NCI-H146 treated with DMSO at 0.1 percent for 48 hours (cell line): ENCODE data around the gene SSX4.
"Not testable (repeated sequence)": the region's sequence is repeated elsewhere in the genome, so short reads cannot be mapped to it uniquely, and the experiment has no call there.

Experiments
- DNase-seq: peaks from one replicate; lab custom pipeline; 2025; ENCODE audit not compliant: unreplicated experiment; lab: John Stamatoyannopoulos, UW

Gene SSX4, protein sequence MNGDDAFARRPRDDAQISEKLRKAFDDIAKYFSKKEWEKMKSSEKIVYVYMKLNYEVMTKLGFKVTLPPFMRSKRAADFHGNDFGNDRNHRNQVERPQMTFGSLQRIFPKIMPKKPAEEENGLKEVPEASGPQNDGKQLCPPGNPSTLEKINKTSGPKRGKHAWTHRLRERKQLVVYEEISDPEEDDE

DNA sequence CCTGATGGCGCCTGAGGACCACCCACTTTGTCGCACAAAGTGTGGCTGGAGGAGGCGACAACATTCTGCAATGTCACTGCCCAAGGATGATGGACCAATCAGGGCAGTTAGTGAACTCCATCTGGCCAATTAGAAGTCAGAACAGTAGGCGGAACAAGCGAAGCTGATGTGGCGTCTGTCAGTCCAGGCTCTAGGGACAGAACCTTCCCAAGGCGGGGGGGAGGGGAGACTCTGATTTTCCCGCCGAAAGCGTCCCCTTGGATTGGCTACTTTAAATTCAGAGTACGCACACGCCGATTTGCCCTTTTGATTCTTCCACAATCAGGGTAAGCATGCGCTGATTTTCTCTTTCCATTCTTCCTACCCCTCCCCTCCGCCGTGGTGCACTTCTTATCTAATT, at the start of gene SSX4:
Gene SSX4 (plus strand): TSS at position 301 of the 400 bp plus-strand sequence. CDS start 515 bp downstream, outside the sequence.
- not testable (repeated sequence) for DNase-seq

DNA sequence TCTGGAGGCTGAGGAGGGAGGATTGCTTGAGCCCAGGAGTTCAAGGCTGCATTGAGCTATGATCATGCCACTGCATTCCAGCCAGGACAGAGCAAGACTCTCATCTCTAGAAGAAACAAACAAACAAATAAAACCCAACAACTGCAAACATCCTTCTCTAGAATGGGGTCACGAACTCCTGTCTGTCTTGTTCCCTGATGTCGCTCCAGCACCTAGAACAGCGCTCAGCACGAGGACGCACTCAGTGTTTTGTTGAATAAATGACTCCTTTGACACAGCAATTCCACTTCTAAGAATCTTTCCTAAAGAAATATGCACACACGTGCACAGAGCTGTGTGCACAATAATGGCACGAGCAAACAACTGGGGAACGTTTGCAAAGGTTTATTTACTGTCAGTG, 37.3 kb upstream of the SSX4 start:
- not testable (repeated sequence) for DNase-seq

DNA sequence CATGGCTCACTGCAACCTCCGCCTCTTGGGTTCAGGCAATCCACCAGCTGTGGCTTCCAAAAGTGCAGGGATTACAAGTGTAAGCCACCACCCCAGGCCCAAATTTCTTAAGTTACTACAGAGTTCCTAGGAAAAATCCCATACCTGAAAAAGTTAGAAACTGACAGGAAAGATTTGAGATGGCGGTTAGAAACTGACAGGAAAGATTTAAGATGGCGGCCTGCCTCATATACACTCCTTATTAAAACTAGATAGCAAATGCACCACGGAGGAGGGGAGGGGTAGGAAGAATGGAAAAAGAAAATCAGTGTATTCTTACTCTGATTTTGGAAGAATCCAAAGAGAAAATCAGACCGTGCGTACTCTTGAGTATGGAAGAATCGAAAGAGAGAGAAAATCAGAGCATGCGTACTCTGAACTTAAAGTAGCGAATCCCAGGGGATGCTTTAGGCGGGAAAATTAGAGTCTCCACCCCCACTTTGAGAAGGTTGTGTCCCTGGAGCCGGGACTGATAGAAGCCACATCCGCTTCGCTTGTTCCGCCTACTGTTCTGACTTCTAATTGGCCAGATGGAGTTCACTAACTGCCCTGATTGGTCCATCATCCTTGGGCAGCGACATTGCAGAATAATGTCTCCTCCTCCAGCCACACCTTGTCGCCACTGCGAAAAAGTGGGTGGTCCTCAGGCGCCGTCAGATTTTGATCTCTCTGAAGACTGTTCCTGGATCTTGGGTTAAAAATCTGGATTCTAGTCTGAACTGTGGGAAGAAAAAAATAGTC, 26.8 kb upstream of the SSX4 start, which contains the start of gene SSX3:
Gene SSX3 (minus strand): TSS at position 389 of the 780 bp plus-strand sequence. CDS start 1,454 bp downstream, outside the sequence.
- not testable (repeated sequence) for DNase-seq

DNA sequence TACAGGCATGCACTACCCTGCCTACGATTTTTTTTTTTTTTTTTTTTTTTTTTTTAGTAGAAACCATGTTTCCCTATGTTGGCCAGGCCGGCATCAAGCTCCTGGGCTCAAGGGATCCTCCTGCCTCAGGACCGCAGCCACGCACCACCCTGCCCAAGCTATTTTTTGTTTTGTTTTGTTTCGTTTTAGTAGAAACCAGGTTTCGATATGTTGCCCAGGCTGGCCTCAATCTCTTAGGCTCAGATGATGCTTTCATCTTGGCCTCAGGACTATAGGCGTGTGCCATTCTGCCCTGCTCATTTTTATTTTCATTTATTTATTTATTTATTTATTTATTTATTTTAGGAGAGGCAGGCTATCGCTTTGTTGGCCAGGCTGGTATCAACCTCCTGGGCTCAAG, 25.7 kb upstream of the SSX4 start:
- DNase-seq = no peak

DNA sequence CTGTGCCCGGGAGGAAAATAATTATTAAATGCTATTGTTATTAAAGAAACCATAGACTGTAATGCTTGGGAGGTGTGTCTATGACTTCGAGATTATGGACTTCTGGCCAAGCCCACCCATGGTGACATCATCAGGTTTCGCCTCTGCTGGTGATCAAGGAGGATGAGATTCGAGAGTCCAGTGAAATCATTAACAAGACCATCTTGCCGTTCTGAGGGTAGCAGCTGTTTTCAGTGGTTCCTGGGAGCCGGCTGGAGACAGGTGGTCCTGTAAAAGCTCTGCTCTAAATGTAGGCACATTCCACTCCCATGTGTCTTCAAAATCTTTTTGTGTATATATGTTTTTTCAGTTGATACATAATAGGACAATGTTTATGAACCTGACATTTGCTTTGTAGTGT, 24.1 kb upstream of the SSX4 start:
- not testable (repeated sequence) for DNase-seq

DNA sequence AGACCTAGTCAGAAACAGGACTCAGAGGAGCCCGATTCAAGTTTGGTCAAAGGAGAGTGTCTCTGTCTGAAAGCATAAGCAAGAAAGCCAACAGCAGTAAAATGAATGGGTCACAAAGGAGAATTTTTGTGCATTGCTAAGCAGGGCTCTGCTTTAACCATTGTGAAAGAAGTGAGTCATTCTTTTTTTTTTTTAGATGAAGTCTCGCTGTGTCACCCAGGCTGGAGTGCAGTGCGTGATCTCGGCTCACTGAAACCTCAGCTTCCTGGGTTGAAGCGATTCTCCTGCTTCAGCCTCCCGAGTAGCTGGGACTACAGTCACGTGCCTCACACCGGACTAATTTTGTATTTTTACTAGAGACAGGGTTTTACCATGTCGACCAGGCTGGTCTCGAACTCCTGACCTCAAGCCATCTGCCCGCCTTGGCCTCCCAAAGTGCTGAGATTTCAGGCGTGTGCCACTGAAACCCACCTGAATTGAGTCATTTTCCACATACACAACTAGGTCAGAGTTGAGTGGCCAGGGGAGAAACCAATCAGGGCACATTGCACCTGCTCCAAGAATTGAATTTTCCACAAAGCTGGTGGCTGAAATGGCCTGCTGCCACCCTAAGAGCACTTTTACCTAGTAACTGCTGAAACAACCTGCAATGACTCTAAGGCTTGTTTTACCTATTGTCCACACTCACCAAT, 15.5 kb upstream of the SSX4 start:
- DNase-seq = not testable (repeated sequence)

DNA sequence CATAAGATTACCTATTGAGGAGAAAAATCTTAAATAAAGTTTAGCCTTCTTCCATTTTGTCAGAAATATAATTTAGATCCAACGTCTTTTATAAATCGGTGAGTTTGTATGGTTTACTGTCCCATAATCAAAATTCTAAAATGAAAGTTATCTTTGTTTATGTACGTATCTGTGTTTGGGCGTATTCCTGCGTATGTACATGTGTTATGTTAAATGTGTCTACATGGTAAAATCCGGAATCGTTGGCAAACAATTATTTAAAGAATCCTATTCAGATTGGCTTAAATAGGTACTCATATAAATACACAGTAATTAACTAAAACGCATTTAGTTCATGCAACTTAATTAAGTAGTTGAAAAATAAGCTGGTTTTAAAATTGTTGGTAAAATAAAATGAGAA, 12.9 kb upstream of the SSX4 start:
- not testable (repeated sequence) for DNase-seq

DNA sequence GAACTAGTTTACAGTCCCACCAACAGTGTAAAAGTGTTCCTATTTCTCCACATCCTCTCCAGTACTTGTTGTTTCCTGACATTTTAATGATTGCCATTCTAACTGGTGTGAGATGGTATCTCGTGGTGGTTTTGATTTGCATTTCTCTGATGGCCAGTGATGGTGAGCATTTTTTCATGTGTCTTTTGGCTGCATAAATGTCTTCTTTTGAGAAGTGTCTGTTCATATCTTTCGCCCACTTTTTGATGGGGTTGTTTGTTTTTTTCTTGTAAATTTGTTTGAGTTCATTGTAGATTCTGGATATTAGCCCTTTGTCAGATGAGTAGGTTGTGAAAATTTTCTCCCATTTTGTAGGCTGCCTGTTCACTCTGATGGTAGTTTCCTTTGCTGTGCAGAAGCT, 13.6 kb downstream of the SSX4 start:
- DNase-seq = not testable (repeated sequence)

DNA sequence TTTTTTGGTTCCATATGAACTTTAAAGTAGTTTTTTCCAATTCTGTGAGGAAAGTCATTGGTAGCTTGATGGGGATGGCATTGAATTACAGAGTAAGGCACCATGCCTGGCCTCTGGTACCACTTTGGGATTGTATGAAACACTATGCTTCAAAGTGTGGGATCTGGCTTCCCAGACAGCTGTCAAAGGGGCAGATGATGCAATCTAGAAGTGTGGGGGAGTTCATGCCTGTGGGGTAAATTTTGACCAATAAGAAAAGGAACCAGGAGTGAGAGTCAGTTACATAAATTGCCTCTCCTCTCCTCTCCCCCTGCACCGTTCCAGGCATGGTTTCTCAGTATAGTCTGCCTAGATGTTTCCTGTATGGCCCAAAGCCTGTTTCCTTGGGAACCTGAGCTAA, 14.5 kb downstream of the SSX4 start:
- DNase-seq = not testable (repeated sequence)

DNA sequence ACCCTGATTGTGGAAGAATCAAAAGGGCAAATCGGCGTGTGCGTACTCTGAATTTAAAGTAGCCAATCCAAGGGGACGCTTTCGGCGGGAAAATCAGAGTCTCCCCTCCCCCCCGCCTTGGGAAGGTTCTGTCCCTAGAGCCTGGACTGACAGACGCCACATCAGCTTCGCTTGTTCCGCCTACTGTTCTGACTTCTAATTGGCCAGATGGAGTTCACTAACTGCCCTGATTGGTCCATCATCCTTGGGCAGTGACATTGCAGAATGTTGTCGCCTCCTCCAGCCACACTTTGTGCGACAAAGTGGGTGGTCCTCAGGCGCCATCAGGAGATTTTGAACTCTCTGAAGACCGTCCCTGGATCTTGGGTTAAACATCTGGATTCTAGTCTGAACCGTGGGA, 28.5 kb downstream of the SSX4 start, which contains the start of gene SSX4B:
Gene SSX4B (minus strand): TSS at position 101 of the 400 bp plus-strand sequence. CDS start 588 bp downstream, outside the sequence.
- not testable (repeated sequence) for DNase-seq

DNA sequence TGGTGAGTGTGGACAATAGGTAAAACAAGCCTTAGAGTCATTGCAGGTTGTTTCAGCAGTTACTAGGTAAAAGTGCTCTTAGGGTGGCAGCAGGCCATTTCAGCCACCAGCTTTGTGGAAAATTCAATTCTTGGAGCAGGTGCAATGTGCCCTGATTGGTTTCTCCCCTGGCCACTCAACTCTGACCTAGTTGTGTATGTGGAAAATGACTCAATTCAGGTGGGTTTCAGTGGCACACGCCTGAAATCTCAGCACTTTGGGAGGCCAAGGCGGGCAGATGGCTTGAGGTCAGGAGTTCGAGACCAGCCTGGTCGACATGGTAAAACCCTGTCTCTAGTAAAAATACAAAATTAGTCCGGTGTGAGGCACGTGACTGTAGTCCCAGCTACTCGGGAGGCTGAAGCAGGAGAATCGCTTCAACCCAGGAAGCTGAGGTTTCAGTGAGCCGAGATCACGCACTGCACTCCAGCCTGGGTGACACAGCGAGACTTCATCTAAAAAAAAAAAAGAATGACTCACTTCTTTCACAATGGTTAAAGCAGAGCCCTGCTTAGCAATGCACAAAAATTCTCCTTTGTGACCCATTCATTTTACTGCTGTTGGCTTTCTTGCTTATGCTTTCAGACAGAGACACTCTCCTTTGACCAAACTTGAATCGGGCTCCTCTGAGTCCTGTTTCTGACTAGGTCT, 43.8 kb downstream of the SSX4 start:
- DNase-seq = not testable (repeated sequence)

DNA sequence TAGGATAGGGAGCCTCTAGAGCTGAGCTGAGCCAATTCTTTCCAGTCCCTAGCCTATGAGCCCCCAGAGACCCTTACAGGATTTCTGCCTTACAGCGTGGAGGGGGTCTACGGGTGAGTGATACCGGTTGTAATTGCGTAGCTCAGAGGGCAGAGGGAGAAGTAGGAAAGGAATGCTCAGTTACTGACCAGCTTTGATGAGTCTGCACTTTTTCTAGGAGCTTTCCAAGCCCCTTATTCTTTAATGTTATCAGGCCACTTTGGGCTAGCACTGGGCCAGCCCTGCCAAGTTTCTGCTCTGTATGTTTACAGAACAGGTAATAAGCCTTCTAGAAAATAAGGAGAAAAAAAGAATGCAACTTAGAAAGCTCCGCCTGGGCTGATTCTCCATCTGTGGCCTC, 46.3 kb downstream of the SSX4 start:
- DNase-seq = not testable (repeated sequence)

DNA sequence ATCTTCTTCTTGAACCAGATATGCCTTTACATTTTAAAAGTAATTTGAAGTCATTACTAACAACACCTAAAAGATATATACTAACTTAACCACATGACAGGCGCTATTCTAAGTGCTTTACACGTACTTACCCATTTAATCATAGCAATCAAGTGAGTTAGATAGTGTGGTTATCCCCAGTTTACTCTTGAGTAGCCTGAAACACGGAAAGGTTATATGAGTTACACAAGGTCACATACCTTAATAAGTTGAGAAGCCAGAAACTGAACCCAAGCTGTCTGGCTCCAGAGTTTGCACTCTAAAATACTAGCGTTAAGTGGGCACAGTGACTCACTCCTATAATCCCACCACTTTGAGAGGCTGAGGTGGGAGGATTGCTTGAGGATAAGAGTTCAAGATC, 46.8 kb downstream of the SSX4 start:
- not testable (repeated sequence) for DNase-seq

DNA sequence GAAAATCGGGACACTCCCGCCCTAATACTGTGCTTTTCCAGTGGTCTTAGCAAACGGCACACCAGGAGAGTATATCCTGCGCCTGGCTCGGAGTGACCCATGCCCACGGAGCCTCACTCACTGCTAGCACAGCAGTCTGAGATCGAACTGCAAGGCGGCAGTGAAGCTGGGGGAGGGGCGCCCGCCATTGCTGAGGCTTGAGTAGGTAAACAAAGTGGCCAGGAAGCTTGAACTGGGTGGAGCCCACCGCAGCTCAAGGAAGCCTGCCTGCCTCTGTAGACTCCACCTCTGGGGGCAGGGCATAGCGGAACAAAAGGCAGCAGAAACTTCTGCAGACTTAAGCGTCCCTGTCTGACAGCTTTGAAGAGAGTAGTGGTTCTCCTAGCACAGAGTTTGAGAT, 50.4 kb downstream of the SSX4 start:
- not testable (repeated sequence) for DNase-seq
